GM10266 (cell line): Measurements from ENCODE around the gene GRM4.

Source experiments
- DNase-seq: peaks from one replicate; pipeline ENCODE4 v3.0.0; 2012; ENCODE audit errors: extremely low spot score
- TF ChIP-seq, protein P1 (sequence below): IDR thresholded peaks from 2 replicates; pipeline ENCODE4 v1.5.1; 2012; ENCODE audit warnings: mild to moderate bottlenecking, low read depth; ENCODE audit not compliant: control insufficient read depth, insufficient read depth; ENCODE audit errors: missing control alignments

GRM4 gene

DNA sequence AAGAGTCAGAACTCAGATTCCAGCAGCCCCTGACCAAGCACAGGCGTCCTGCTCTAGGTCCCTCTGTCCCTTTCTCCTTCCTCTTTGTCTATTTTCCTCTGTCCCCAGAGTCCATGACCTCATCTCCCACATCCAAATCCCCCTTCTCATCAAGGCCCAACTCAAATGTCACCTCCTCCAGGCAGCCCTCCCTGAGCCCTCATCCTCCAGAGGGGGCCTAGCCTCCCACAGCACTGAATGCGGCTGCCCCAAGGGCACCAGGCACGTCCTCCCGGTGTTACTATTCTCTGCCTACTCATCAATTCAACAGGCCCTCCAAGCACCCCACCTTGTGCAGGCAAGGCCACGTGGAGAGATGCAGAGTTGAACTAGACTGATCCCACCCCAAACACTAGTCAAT, 49.7 kb downstream of the GRM4 start:
- TF ChIP-seq, protein P1, sequence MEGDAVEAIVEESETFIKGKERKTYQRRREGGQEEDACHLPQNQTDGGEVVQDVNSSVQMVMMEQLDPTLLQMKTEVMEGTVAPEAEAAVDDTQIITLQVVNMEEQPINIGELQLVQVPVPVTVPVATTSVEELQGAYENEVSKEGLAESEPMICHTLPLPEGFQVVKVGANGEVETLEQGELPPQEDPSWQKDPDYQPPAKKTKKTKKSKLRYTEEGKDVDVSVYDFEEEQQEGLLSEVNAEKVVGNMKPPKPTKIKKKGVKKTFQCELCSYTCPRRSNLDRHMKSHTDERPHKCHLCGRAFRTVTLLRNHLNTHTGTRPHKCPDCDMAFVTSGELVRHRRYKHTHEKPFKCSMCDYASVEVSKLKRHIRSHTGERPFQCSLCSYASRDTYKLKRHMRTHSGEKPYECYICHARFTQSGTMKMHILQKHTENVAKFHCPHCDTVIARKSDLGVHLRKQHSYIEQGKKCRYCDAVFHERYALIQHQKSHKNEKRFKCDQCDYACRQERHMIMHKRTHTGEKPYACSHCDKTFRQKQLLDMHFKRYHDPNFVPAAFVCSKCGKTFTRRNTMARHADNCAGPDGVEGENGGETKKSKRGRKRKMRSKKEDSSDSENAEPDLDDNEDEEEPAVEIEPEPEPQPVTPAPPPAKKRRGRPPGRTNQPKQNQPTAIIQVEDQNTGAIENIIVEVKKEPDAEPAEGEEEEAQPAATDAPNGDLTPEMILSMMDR = no peak
- no peak for DNase-seq

DNA sequence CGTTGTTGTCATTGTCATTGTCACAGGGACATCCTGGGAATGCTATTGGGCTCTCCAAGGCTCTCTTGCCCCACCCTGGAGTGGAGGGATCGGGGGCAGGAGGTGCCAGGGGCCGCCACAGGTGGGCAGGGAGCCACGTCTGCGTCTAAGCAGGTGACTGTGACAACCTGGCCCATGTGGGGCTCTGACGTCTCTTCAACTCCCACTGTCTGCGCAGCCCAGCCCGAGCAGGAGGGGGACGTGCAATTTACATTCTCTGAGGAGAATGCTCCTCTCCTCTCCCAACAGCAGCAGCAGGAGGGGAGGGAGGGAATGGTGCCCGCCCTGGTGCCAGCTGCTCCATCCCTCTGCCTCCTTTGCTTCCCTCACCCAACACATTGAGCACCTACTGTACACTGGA, 50.1 kb downstream of the GRM4 start:
- no peak for DNase-seq

DNA sequence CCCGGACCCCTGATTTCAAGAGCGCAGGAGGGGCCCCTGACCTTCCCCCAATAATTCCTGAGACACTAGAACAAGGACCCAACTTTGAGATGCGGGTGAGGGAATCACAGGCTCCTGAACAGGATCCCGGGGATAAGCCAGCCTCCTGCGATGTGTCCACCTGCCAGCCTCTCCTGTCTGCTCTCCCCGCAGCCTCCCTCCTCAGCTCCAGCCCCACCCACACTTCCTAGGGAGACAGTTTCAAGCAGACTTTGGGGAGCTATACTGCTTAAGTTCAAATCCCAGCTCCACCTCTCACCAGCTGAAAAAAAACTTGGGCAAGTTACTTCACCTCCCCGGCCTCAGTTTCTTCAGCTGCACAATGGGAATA, 50.8 kb downstream of the GRM4 start:
- no peak for DNase-seq
- TF ChIP-seq, protein P1 = no peak

More for the DNA sequence above, 50.1 kb downstream of the GRM4 start:
- TF ChIP-seq, protein P1 = no peak

DNA sequence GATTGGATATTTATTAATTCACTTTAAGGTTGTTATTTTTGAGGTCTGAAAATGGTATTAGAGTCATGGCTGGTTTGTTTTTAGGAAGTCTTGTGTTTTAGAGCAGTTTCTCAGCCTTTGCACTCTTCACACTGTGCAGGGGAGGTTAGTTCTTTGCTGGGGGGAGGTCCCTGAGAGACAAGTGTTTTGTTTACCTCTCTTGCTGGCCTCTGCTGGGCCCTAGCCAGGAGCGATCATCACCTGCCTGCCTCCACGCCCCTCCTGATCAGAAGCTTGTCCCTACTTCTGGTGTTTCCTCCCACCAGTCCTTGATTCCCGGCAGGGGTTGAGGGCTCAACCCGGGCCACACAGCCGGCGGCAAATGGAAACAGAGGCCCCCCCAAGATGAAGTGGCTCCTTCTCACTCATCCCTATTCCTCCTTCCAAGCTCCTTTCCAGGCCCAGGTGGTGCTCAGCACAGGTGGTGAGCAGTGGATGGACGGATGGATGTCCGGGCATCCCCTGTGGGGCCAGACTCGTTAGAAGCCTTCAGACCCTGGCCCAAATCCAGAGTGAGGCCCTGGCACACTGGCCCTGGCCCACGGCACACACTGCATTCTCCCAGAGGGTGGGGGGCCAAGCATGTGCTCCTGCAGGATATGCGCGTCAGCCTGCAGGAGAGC, 51.3 kb downstream of the GRM4 start:
- no peak for DNase-seq
- TF ChIP-seq, protein P1 = no peak

DNA sequence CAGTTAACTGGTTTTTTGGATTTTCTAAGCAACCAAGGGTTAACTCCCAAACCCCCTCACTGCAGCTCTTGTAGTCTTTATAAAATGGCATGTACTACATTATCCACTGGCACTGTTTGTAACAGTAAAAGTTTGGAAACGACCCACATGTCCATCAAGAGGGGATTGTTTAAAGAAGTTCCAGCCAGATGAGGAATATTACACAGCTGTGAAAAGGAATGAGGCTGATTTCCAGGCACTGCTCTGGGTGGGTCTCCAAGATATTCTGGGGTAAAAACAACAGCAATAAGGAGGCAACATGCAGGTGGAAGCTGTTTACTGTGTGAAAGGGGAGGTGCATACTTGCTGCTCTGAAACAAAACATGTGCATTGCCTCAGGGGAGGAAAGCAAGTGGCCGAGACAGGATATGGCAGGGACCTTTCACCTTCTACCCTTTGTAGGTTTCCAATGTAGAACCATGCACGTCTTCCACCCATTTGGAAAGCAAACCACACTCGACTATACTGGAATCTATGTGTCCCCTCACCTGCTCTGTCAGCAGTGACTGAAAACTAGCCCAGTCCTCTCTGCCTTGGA, 51.9 kb downstream of the GRM4 start:
- DNase-seq = no peak
- TF ChIP-seq, protein P1 = no peak

DNA sequence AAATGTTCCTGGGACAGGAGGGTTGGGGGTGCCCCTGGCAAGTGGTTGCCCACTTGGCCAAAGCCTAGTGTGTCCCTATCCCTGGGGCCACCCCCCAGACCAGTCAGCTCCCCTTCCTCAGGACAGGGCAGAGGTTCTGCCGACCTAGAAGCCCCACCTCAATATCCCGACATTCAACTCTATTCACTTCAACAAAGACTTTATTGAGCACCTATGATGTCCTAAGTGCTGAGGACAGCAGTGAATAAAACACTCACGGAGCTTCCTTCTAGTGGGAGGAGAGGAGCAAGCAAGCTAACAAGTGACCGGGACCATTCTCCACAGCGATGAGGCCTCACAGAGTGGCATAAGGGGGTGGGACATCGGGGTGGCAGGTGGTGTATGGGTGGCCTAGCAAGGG, 52.7 kb downstream of the GRM4 start:
- no peak for DNase-seq
- TF ChIP-seq, protein P1 = no peak

DNA sequence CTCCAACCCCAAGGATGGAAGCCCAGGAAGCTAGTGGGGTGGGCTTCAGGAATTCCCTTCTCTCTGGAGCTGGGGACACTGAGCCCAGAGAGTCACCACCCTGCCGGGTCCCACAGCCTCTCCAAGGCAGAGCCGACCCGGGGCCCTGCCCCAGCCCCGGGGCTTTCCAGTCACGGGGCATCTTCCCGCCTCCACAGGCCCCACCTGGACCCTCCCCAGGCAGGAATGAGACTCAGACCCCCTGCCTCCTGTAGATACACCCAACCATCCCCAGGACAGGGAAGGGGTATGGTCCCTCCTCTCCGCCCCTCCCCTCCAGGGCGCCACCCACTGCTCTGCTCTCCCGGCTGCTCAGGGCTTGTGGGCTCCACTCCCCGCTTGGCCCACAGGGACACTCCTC, 53.3 kb downstream of the GRM4 start:
- TF ChIP-seq, protein P1 = no peak
- no peak for DNase-seq
